GM18519 (cell line): ENCODE results near the gene BDKRB1.

Source experiments
- ATAC-seq: cut with Tn5 transposase; IDR thresholded peaks from one replicate; pipeline ENCODE4 v1.9.1; 2021; ENCODE audit warnings: mild to moderate bottlenecking, moderate library complexity; ENCODE audit not compliant: unreplicated experiment, low FRiP score

BDKRB1 gene

GRCh38 chr14:96257900-96258299, 1.9 kb downstream of the BDKRB1 start:
- no peak for ATAC-seq

GRCh38 chr14:96260341-96260821, 4.4 kb downstream of the BDKRB1 start:
- ATAC-seq: no peak

GRCh38 chr14:96261053-96261452, 5.0 kb downstream of the BDKRB1 start:
- ATAC-seq: no peak

- no peak for ATAC-seq
Measured at GRCh38 chr14:96261772-96262655, 6.0 kb downstream of the BDKRB1 start.

GRCh38 chr14:96263347-96264199, 7.6 kb downstream of the BDKRB1 start:
- no peak for ATAC-seq

- ATAC-seq: no peak
Measured at GRCh38 chr14:96264200-96264553, 8.2 kb downstream of the BDKRB1 start.

GRCh38 chr14:96264853-96265252, 8.8 kb downstream of the BDKRB1 start:
- no peak for ATAC-seq

GRCh38 chr14:96265383-96266095, 9.5 kb downstream of the BDKRB1 start:
- ATAC-seq: no peak

- ATAC-seq: no peak
Measured at GRCh38 chr14:96267336-96267735, 11.3 kb downstream of the BDKRB1 start.

- ATAC-seq: no peak
Measured at GRCh38 chr14:96267916-96268315, 11.9 kb downstream of the BDKRB1 start.

GRCh38 chr14:96268431-96269358, 12.7 kb downstream of the BDKRB1 start:
- no peak for ATAC-seq

- ATAC-seq: no peak
Measured at GRCh38 chr14:96269359-96269710, 13.3 kb downstream of the BDKRB1 start.

GRCh38 chr14:96270565-96271420, 14.8 kb downstream of the BDKRB1 start:
- no peak for ATAC-seq

- no peak for ATAC-seq
Measured at GRCh38 chr14:96271421-96271762, 15.4 kb downstream of the BDKRB1 start.

- ATAC-seq: no peak
Measured at GRCh38 chr14:96272777-96273473, 16.9 kb downstream of the BDKRB1 start.

GRCh38 chr14:96273629-96274028, 17.6 kb downstream of the BDKRB1 start:
- no peak for ATAC-seq

- ATAC-seq: no peak
Measured at GRCh38 chr14:96274122-96274521, 18.1 kb downstream of the BDKRB1 start.

- ATAC-seq: no peak
Measured at GRCh38 chr14:96274543-96274942, 18.5 kb downstream of the BDKRB1 start.
